A549 (cell line): ENCODE results near the gene TRMT44.

Experiments
- CHD2 ChIP-seq: fragments of 150-350 bp; IDR thresholded peaks from 2 replicates; pipeline ENCODE4 v1.6.1; 2014; ENCODE audit warnings: low read length; ENCODE audit not compliant: partially characterized antibody
- CTCF ChIP-seq: fragments of >200 bp; sonication (Bioruptor Twin); formaldehyde crosslinking; IDR thresholded peaks from 3 replicates; pipeline ENCODE4 v1.5.1; 2016
- FOSL2 ChIP-seq, 2 experiments: fragments of 450-650 bp in 1 of 2; fragments of >200 bp in 1 of 2; sonication (Bioruptor Twin) in 1 of 2; formaldehyde crosslinking; IDR thresholded peaks; 2 replicates each; pipeline versions ENCODE4 v1.5.0 to v1.6.1; 2016 to 2020; ENCODE audit warnings: mild to moderate bottlenecking in 1 of 2, moderate library complexity in 1 of 2
- HES2 ChIP-seq: fragments of >200 bp; sonication (Bioruptor Twin); formaldehyde crosslinking; IDR thresholded peaks from 2 replicates; pipeline ENCODE4 v1.6.1; 2016
- HOXA7 ChIP-seq: fragments of 250-450 bp; sonication (Bioruptor Pico); IDR thresholded peaks from 2 replicates; pipeline ENCODE4 v1.5.0; 2020; ENCODE audit warnings: mild to moderate bottlenecking, moderate library complexity
- JUN ChIP-seq, 2 experiments: fragments of >200 bp; sonication (Bioruptor Twin); formaldehyde crosslinking; IDR thresholded peaks; 2 replicates in 1 of 2; 3 replicates in 1 of 2; pipeline ENCODE4 v1.6.1; 2016 to 2017
- MAX ChIP-seq: IDR thresholded peaks from 2 replicates; pipeline ENCODE4 v1.6.1; 2012
- NPAS2 ChIP-seq: fragments of 250-450 bp; sonication (Bioruptor Pico); IDR thresholded peaks from 2 replicates; pipeline ENCODE4 v1.8.0; 2022; ENCODE audit warnings: mild to moderate bottlenecking, moderate library complexity, borderline replicate concordance
- POLR2AphosphoS2 ChIP-seq: conservative IDR thresholded peaks from 2 replicates; pipeline ENCODE4 v1.6.1; 2012; ENCODE audit warnings: low read length, improper control_type of control experiment, inconsistent platforms
- RAD21 ChIP-seq, 2 experiments: fragments of >200 bp in 1 of 2; sonication (Bioruptor Twin) in 1 of 2; formaldehyde crosslinking in 1 of 2; IDR thresholded peaks in 1 of 2; conservative IDR thresholded peaks in 1 of 2; 2 replicates in 1 of 2; 3 replicates in 1 of 2; pipeline ENCODE4 v1.6.1; 2012 to 2018; ENCODE audit warnings: inconsistent platforms in 1 of 2

- TF ChIP-seq CTCF (no peak), HES2 (no peak), POLR2AphosphoS2 (no peak), MAX (no peak), HOXA7 (CRISPR knock-in tag) (no peak), RAD21 (conservative IDR thresholded peaks at IDR 0.05 in 1 of 2, IDR thresholded peaks at IDR 0.05 in 1 of 2) (no peak), FOSL2 (IDR thresholded peaks at IDR 0.05) (no peak), FOSL2 (CRISPR knock-in tag; IDR thresholded peaks at IDR 0.05) (no peak), JUN (IDR thresholded peaks at IDR 0.05) (no peak), NPAS2 (no peak), CHD2 (no peak)
Observed at GRCh38 chr4:8472689-8473197, 32.2 kb downstream of the TRMT44 start.
